Testis (tissue), 3 donors: ENCODE measurements around the gene DEDD. TPM values are rescaled to one million over a fixed set of nuclear protein-coding genes. Genes with fewer than 3 reads are reported as not detected.

Experiments used
- DNase-seq: peaks from one replicate; pipeline ENCODE4 v3.0.0-alpha.2; 2019
- H3K27ac ChIP-seq, 2 donors: fragments of 200-600 bp; sonication (generic); one replicate each; pipeline ENCODE4 v1.5.1; 2019
- H3K27me3 ChIP-seq: fragments of 200-600 bp; sonication (generic); one replicate; pipeline ENCODE4 v1.5.1; 2019
- H3K36me3 ChIP-seq: fragments of 200-600 bp; sonication (generic); one replicate; pipeline ENCODE4 v1.5.1; 2017; ENCODE audit warnings: low read depth; ENCODE audit errors: missing control alignments
- H3K4me1 ChIP-seq: fragments of 200-600 bp; sonication (generic); one replicate; pipeline ENCODE4 v1.5.1; 2019
- H3K4me3 ChIP-seq, 2 donors: fragments of 200-600 bp; sonication (generic); one replicate each; pipeline ENCODE4 v1.5.1; 2017 to 2019
- H3K9me3 ChIP-seq: fragments of 200-600 bp; sonication (generic); one replicate; pipeline ENCODE4 v1.5.1; 2017
- POLR2A ChIP-seq: fragments of 450-650 bp; IDR thresholded peaks from one replicate; pipeline ENCODE4 v1.6.1; 2017; ENCODE audit warnings: antibody characterized with exemption, mild to moderate bottlenecking, moderate library complexity
- WGBS, 2 donors: methylation state at CpG; one replicate each; pipeline ENCODE4 v1.1.5; 2018; 5-methylcytosine and 5-hydroxymethylcytosine counted together
- intact Hi-C: fragments of 100-400 bp; cut with DNase I; formaldehyde crosslinking; loops from one replicate; pipeline ENCODE4 v1.15.1; 2023; ENCODE audit warnings: low total_unique reads
- polyA plus RNA-seq: library from polyadenylated mRNA; stranded (reverse); fragments of 350-450 nt; fragmentation: Illumina TruSeq; extraction: RNeasy Lipid Tissue Mini Kit (QIAGEN cat#74804); gene quantifications from one replicate; pipeline ENCODE4 v1.2.3, GENCODE V29; 2014; ENCODE audit warnings: low read depth, low replicate concordance; ENCODE audit not compliant: insufficient read depth
- total RNA-seq, 2 donors: library from RNA; depleted of rRNA; stranded (reverse); fragments of >200 nt; gene quantifications; one replicate each; pipeline ENCODE4 v1.2.3, GENCODE V29; 2016
- TF ChIP-seq, protein P1 (sequence below), 3 experiments: fragments of 450-650 bp in 2 of 3; fragments of 200-600 bp in 1 of 3; sonication (generic) in 1 of 3; IDR thresholded peaks; one replicate each; pipeline ENCODE4 v1.5.1; 2016 to 2019; ENCODE audit warnings: antibody characterized with exemption in 3 of 3, mild to moderate bottlenecking in 2 of 3, moderate library complexity in 1 of 3

DEDD gene
- total and polyA plus RNA-seq, 3 donors from 2014 or later: 53.8 to 92.7 (median 54.0) TPM

DNA sequence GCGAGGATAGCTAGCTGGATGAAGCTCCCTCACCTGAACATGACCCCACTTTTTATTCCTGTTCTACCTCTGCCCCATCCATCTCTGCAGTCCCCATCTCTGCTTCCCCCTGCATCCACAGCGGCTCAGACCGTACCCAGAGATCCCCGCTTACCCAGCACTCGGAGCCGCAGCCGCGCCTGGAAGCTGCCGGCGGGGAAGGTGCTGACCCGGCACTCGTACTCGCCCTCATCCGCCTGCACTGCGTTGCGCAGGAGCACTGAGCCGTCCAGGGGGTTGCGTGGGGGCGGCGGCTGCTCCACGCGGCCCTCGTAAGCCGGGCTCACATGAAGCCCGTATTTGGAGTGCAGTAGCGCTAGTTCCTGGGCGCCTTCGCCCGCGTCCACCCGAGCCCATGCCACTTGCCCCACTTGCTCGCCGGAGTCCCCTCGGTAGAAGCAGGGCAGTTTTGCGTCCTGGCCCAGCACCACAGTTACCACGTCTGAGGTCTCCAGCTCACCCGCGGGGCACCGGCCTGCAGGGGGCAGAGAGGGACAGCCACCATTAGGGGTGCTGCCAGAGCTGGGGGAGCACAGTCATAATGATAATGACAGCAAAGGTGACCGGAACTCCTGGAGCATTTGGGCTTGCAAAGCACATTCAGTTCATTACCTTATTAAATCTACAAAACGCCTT is 52.9 kb downstream of the DEDD start:
- 42 to 43% methylated on average over 29 to 35 of the region's 41 CpGs for WGBS, 2 donors
- no peak overlapping the region for H3K27ac ChIP-seq
- H3K9me3 ChIP-seq: no peaks in the 10 kb centered on the region
- intact Hi-C loops: no loop called here
- no peak for TF ChIP-seq POLR2A
- TF ChIP-seq, protein P1, sequence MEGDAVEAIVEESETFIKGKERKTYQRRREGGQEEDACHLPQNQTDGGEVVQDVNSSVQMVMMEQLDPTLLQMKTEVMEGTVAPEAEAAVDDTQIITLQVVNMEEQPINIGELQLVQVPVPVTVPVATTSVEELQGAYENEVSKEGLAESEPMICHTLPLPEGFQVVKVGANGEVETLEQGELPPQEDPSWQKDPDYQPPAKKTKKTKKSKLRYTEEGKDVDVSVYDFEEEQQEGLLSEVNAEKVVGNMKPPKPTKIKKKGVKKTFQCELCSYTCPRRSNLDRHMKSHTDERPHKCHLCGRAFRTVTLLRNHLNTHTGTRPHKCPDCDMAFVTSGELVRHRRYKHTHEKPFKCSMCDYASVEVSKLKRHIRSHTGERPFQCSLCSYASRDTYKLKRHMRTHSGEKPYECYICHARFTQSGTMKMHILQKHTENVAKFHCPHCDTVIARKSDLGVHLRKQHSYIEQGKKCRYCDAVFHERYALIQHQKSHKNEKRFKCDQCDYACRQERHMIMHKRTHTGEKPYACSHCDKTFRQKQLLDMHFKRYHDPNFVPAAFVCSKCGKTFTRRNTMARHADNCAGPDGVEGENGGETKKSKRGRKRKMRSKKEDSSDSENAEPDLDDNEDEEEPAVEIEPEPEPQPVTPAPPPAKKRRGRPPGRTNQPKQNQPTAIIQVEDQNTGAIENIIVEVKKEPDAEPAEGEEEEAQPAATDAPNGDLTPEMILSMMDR (IDR thresholded peaks at IDR 0.05): no peak
- peak overlapping the region; percentile 2 to 34 for H3K4me3 ChIP-seq
- peak; percentile 18 for DNase-seq
- H3K4me1 ChIP-seq: no peaks in the 10 kb centered on the region
- H3K36me3 ChIP-seq: no peaks in the 10 kb centered on the region
- no peaks in the 10 kb centered on the region for H3K27me3 ChIP-seq

DNA sequence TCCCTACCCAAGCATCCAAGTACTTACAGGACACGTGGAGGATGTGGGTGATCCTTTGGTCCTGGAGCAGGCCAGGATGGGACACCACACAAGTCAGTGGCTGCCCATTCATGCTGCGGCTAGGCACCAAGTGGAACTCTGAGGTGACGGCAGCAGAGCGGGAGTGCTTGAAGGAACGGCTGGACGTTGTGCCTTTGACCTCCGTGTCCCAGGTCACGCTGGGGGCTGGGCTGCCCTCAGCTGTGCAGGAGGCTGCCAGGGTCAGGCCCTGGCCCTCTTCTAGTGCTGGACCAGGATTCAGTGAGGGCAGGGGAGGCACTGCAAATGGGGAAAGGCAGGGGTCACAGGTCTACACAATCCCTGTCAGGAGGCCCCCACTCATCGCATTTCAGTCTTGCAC is 55.0 kb downstream of the DEDD start:
- Histone ChIP-seq H3K9me3 (no peaks in the 10 kb centered on the region), H3K4me3 (no peak overlapping the region), H3K4me1 (no peaks in the 10 kb centered on the region), H3K36me3 (no peaks in the 10 kb centered on the region), H3K27me3 (no peaks in the 10 kb centered on the region), H3K27ac (no peak overlapping the region)
- TF ChIP-seq, protein P1 (IDR thresholded peaks at IDR 0.05): no peak
- TF ChIP-seq POLR2A: no peak
- 72 to 81% methylated on average over 6 to 9 of the region's 9 CpGs for WGBS, 2 donors
- DNase-seq: no peak
- intact Hi-C loops: no loop called here

DNA sequence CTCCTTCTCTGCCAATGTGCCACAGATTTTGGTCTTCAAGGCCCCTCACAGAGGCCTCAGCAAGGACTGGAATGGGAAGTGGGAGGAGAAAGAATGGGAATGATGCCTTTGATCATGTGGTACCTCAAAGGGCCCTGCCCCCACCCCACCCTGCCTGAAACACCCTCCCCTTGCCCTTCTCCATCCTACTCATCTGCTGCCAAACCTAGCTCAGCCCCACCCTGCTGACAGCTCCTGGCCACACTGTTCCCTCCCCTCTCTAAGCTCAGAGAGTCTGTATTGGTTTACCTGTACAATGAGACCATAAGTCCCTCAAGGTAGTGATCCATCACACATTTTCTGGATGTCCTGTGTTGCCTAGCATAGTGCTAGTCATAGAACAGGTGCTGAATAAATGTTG is 56.1 kb downstream of the DEDD start:
- Histone ChIP-seq H3K27me3 (no peaks in the 10 kb centered on the region), H3K4me1 (no peaks in the 10 kb centered on the region), H3K4me3 (no peak overlapping the region), H3K27ac (no peak overlapping the region), H3K36me3 (no peaks in the 10 kb centered on the region), H3K9me3 (no peaks in the 10 kb centered on the region)
- intact Hi-C loops: no loop called here
- DNase-seq: no peak
- TF ChIP-seq, protein P1 (IDR thresholded peaks at IDR 0.05): no peak
- no peak for TF ChIP-seq POLR2A

DNA sequence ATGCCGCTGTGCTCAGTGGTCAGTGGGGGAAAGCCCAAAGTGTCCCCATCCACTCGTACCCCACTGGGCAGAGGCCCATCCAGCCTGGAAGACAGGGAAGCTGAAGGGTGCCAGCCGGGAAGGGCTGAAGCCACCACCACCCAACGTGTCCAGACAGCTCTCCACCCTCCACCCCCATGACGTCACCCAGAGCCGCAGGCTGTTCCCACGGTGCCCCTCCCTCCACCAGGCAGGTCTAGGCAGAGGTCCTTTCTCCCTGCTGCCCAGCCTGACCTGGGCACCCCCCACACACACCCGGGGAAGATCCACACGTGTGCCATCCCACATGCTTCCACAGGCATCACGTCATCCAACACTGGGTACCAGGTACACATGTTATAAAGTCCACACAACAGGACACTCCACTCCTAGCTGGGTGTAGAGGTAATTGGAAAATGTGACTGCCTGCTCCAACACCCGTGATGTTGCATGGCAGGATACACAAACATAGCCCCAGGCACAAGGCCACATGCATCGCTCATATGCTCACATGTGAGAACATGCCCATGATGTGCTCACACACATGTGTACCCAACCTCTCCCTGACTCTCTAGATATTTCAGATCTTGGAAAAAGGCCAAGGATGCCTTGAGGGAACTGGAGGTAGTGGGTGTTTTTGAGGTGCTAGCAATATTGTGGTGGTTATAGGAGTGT is 57.6 kb downstream of the DEDD start:
- Histone ChIP-seq H3K36me3 (no peaks in the 10 kb centered on the region), H3K27ac (no peak overlapping the region), H3K4me3 (no peak overlapping the region), H3K4me1 (no peaks in the 10 kb centered on the region), H3K27me3 (no peaks in the 10 kb centered on the region), H3K9me3 (no peaks in the 10 kb centered on the region)
- DNase-seq: no peak
- intact Hi-C loops: no loop called here
- 78 to 84% methylated on average over 11 to 12 of the region's 12 CpGs for WGBS, 2 donors
- TF ChIP-seq, protein P1 (IDR thresholded peaks at IDR 0.05): no peak
- no peak for TF ChIP-seq POLR2A
